H1 (cell line): ENCODE results near the gene PAQR7. TPM values are rescaled to one million over a fixed set of nuclear protein-coding genes. Genes with fewer than 3 reads are reported as not detected.
A peak's percentile ranks its signal among the peaks of the same experiment; 100 is the strongest.

Experiments
- CTCF ChIA-PET: fragments of 300-600 bp; sonication (Branson Sonifier 250); formaldehyde crosslinking; loops from one replicate; lab custom pipeline; 2021; ENCODE audit not compliant: partially characterized antibody; lab: Charles Lee
- POLR2A ChIA-PET: fragments of 300-600 bp; sonication (Branson Sonifier 250); formaldehyde crosslinking; loops from one replicate; lab custom pipeline; 2021; ENCODE audit warnings: inconsistent platforms; ENCODE audit not compliant: partially characterized antibody; lab: Charles Lee
- DNase-seq, 2 experiments: peaks; one replicate each; pipeline versions ENCODE4 v3.0.0 to v3.0.0-alpha.2; 2010 to 2022; ENCODE audit warnings: low spot score in 2 of 2, low read depth in 1 of 2, mixed read lengths in 1 of 2
- FAIRE-seq: peaks from 2 replicates; lab custom pipeline; 2011; peaks lifted over from hg19 to GRCh38; lab: Jason Lieb, UNC
- H2AFZ ChIP-seq: 2 replicates; pipeline ENCODE4 v1.8.1; 2012; ENCODE audit warnings: low read length, inconsistent platforms
- H2AK5ac ChIP-seq: 2 replicates; pipeline ENCODE4 v1.6.1; 2013; ENCODE audit warnings: low read depth, low read length
- H2BK120ac ChIP-seq: replicated peaks from 2 replicates; pipeline ENCODE3; 2013; ENCODE audit warnings: low read depth, low read length, inconsistent platforms
- H2BK12ac ChIP-seq: 2 replicates; pipeline ENCODE4 v1.6.1; 2013; ENCODE audit warnings: low read depth, low read length
- H2BK15ac ChIP-seq: 2 replicates; pipeline ENCODE4 v1.6.1; 2013; ENCODE audit warnings: low read length
- H2BK20ac ChIP-seq: 2 replicates; pipeline ENCODE4 v1.6.1; 2013; ENCODE audit warnings: low read length
- H2BK5ac ChIP-seq: 2 replicates; pipeline ENCODE4 v1.6.1; 2013; ENCODE audit warnings: low read depth, low read length
- H3K14ac ChIP-seq: 2 replicates; pipeline ENCODE4 v1.6.1; 2013; ENCODE audit warnings: inconsistent platforms; ENCODE audit not compliant: insufficient read length
- H3K18ac ChIP-seq: 2 replicates; pipeline ENCODE4 v1.6.1; 2013; ENCODE audit warnings: low read length; ENCODE audit errors: extremely low read depth
- H3K23ac ChIP-seq: 2 replicates; pipeline ENCODE4 v1.6.1; 2013; ENCODE audit warnings: inconsistent platforms; ENCODE audit not compliant: insufficient read length
- H3K23me2 ChIP-seq: 2 replicates; pipeline ENCODE4 v1.6.1; 2013; ENCODE audit warnings: low read depth, low read length
- H3K27ac ChIP-seq: 2 replicates; pipeline ENCODE4 v1.6.1; 2011; ENCODE audit warnings: low read depth, low read length, inconsistent platforms
- H3K27me3 ChIP-seq, 4 experiments: replicated peaks in 1 of 4; 1 replicate in 1 of 4; 2 replicates in 3 of 4; pipeline versions ENCODE4 v1.6.1 to v1.8.1; 2011 to 2013; ENCODE audit warnings: low read length in 3 of 4, mild to moderate bottlenecking in 3 of 4, inconsistent platforms in 2 of 4, mixed read lengths in 2 of 4, moderate library complexity in 1 of 4; ENCODE audit not compliant: control insufficient read depth in 3 of 4, insufficient read depth in 3 of 4; ENCODE audit errors: extremely low read depth in 1 of 4
- H3K36me3 ChIP-seq, 4 experiments: 2 replicates each; pipeline versions ENCODE4 v1.6.1 to v1.8.1; 2011 to 2013; ENCODE audit warnings: mild to moderate bottlenecking in 4 of 4, low read length in 3 of 4, moderate library complexity in 2 of 4, control low read depth in 1 of 4, inconsistent platforms in 1 of 4; ENCODE audit not compliant: insufficient read depth in 4 of 4, control insufficient read depth in 2 of 4
- H3K4ac ChIP-seq: replicated peaks from 2 replicates; pipeline ENCODE3; 2013; ENCODE audit warnings: low read length, low read depth, mixed read lengths, inconsistent platforms; ENCODE audit not compliant: insufficient read length
- H3K4me1 ChIP-seq, 4 experiments: replicated peaks in 1 of 4; 1 replicate in 1 of 4; 2 replicates in 3 of 4; pipeline versions ENCODE4 v1.6.1 to v1.8.1; 2011 to 2013; ENCODE audit warnings: low read length in 3 of 4, inconsistent platforms in 2 of 4, mixed read lengths in 1 of 4; ENCODE audit not compliant: insufficient read depth in 4 of 4, control insufficient read depth in 3 of 4
- H3K4me2 ChIP-seq, 2 experiments: 2 replicates each; pipeline versions ENCODE4 v1.6.1 to v1.8.1; 2011 to 2013; ENCODE audit warnings: low read depth in 2 of 2, low read length in 2 of 2, control low read depth in 1 of 2, inconsistent platforms in 1 of 2, mild to moderate bottlenecking in 1 of 2; ENCODE audit not compliant: insufficient read depth in 1 of 2
- H3K4me3 ChIP-seq, 4 experiments: fragments of 200-600, 300-600 bp in 1 of 4; sonication (generic), shearing (Covaris generic), sonication (Bioruptor Twin) in 1 of 4; 2 replicates each; pipeline versions ENCODE4 v1.5.1 to v1.8.1; 2011 to 2016; ENCODE audit warnings: low read length in 4 of 4, low read depth in 3 of 4, control low read depth in 2 of 4, inconsistent platforms in 2 of 4, mild to moderate bottlenecking in 2 of 4, mixed read lengths in 1 of 4, moderate library complexity in 1 of 4; ENCODE audit not compliant: insufficient read depth in 2 of 4; ENCODE audit errors: extremely low read depth in 1 of 4
- H3K56ac ChIP-seq: replicated peaks from 2 replicates; pipeline ENCODE3; 2013; ENCODE audit warnings: low read depth, mild to moderate bottlenecking, mixed read lengths, low read length, inconsistent platforms; ENCODE audit not compliant: insufficient read length
- H3K79me1 ChIP-seq: 2 replicates; pipeline ENCODE4 v1.6.1; 2013; ENCODE audit warnings: low read depth, low read length, control low read depth
- H3K79me2 ChIP-seq, 2 experiments: 2 replicates each; pipeline versions ENCODE4 v1.6.1 to v1.8.1; 2012 to 2013; ENCODE audit warnings: low read length in 2 of 2, mild to moderate bottlenecking in 2 of 2, inconsistent platforms in 1 of 2; ENCODE audit not compliant: insufficient read depth in 2 of 2, control insufficient read depth in 1 of 2
- H3K9ac ChIP-seq, 4 experiments: replicated peaks in 1 of 4; 1 replicate in 1 of 4; 2 replicates in 3 of 4; pipeline versions ENCODE4 v1.6.1 to v1.8.1; 2011 to 2013; ENCODE audit warnings: low read depth in 3 of 4, low read length in 3 of 4, control low read depth in 2 of 4, mild to moderate bottlenecking in 2 of 4, moderate library complexity in 2 of 4, inconsistent platforms in 1 of 4; ENCODE audit errors: extremely low read depth in 1 of 4
- H3K9me3 ChIP-seq, 2 experiments: 2 replicates each; pipeline versions ENCODE4 v1.6.1 to v1.8.1; 2012 to 2013; ENCODE audit warnings: mild to moderate bottlenecking in 2 of 2, moderate library complexity in 2 of 2, control low read depth in 1 of 2, inconsistent platforms in 1 of 2, low read depth in 1 of 2, low read length in 1 of 2, mixed read lengths in 1 of 2; ENCODE audit not compliant: insufficient read depth in 2 of 2
- H4K20me1 ChIP-seq, 2 experiments: replicated peaks in 1 of 2; 2 replicates each; pipeline versions ENCODE3 to v1.8.1; 2011 to 2013; ENCODE audit warnings: inconsistent platforms in 2 of 2, low read length in 2 of 2, mild to moderate bottlenecking in 1 of 2; ENCODE audit not compliant: insufficient read depth in 2 of 2, control insufficient read depth in 1 of 2
- H4K5ac ChIP-seq: 2 replicates; pipeline ENCODE4 v1.6.1; 2013; ENCODE audit warnings: low read length, low read depth, mixed read lengths, inconsistent platforms; ENCODE audit not compliant: insufficient read length
- H4K8ac ChIP-seq: 2 replicates; pipeline ENCODE4 v1.8.0; 2013; ENCODE audit warnings: mild to moderate bottlenecking, moderate library complexity, low read length, inconsistent platforms; ENCODE audit not compliant: insufficient read depth; ENCODE audit errors: extremely low read depth
- H4K91ac ChIP-seq: replicated peaks from 2 replicates; pipeline ENCODE3; 2013; ENCODE audit warnings: low read length, mixed read lengths, inconsistent platforms; ENCODE audit not compliant: insufficient read length
- ATF3 ChIP-seq: IDR thresholded peaks from 2 replicates; pipeline ENCODE4 v1.6.1; 2011; ENCODE audit warnings: low read depth, mild to moderate bottlenecking, low read length; ENCODE audit not compliant: insufficient read depth
- BRCA1 ChIP-seq: IDR thresholded peaks from 2 replicates; pipeline ENCODE4 v1.6.1; 2012; ENCODE audit warnings: low read depth, low read length, improper control_type of control experiment
- CBX5 ChIP-seq: fragments of 300-800, 300-1000 bp; sonication (generic); IDR thresholded peaks from 2 replicates; pipeline ENCODE4 v1.7.1; 2016; ENCODE audit warnings: antibody characterized with exemption, low read length, low read depth
- EZH2 ChIP-seq: fragments of 200-600 bp; sonication (generic); IDR thresholded peaks from 2 replicates; pipeline ENCODE4 v1.7.1; 2012; ENCODE audit warnings: low read depth, mild to moderate bottlenecking, moderate library complexity, low read length, inconsistent platforms; ENCODE audit not compliant: severe bottlenecking
- GTF2F1 ChIP-seq: IDR thresholded peaks from 2 replicates; pipeline ENCODE4 v1.6.1; 2012; ENCODE audit warnings: low read depth, low read length, improper control_type of control experiment, borderline replicate concordance
- JUND ChIP-seq: IDR thresholded peaks from 2 replicates; pipeline ENCODE4 v1.6.1; 2011; ENCODE audit warnings: mild to moderate bottlenecking, improper control_type of control experiment, low read length
- KDM1A ChIP-seq: fragments of 200-600, 300-600 bp; sonication (generic); IDR thresholded peaks from 2 replicates; pipeline ENCODE4 v1.7.1; 2016; ENCODE audit warnings: mild to moderate bottlenecking, low read length, borderline replicate concordance
- NANOG ChIP-seq: IDR thresholded peaks from 2 replicates; pipeline ENCODE4 v1.6.1; 2011; ENCODE audit warnings: low read length, low read depth, mild to moderate bottlenecking, inconsistent platforms; ENCODE audit not compliant: insufficient read depth, poor library complexity, severe bottlenecking
- PHF8 ChIP-seq: fragments of 200-600 bp; sonication (generic); conservative IDR thresholded peaks from 2 replicates; pipeline ENCODE4 v1.7.1; 2012; ENCODE audit warnings: low read depth, mild to moderate bottlenecking, inconsistent platforms, low read length, moderate library complexity
- RNF2 ChIP-seq: fragments of 200-900, 300-1000 bp; sonication (generic); IDR thresholded peaks from 2 replicates; pipeline ENCODE4 v1.7.1; 2016; ENCODE audit warnings: borderline replicate concordance, low read depth, mild to moderate bottlenecking, antibody characterized with exemption, low read length; ENCODE audit not compliant: poor library complexity, severe bottlenecking; ENCODE audit errors: missing control alignments
- SP4 ChIP-seq: IDR thresholded peaks from 2 replicates; pipeline ENCODE4 v1.6.1; 2012; ENCODE audit warnings: low read length, inconsistent platforms
- TAF1 ChIP-seq: IDR thresholded peaks from 2 replicates; pipeline ENCODE4 v1.6.1; 2011; ENCODE audit warnings: mild to moderate bottlenecking, low read depth, low read length
- TEAD4 ChIP-seq: IDR thresholded peaks from 2 replicates; pipeline ENCODE4 v1.6.1; 2012; ENCODE audit warnings: low read depth, low read length, inconsistent platforms, mixed read lengths
- WGBS, 2 experiments: shearing (Covaris generic) in 1 of 2; methylation state at CpG; one replicate each; pipeline versions ENCODE4 v1.1.6 to v1.1.7; 2013 to 2015; ENCODE audit warnings: low lambda C conversion rate in 2 of 2, mixed read lengths in 2 of 2, inconsistent platforms in 1 of 2, low coverage in 1 of 2, missing lambda C conversion rate in 1 of 2; ENCODE audit not compliant: insufficient replicate concordance in 2 of 2, insufficient coverage in 1 of 2, insufficient read length in 1 of 2; ENCODE audit errors: extremely low coverage in 1 of 2, missing lambda C conversion rate in 1 of 2; 5-methylcytosine and 5-hydroxymethylcytosine counted together
- polyA plus RNA-seq, 7 experiments: library from polyadenylated mRNA; depleted of rRNA in 3 of 7; stranded (reverse) in 5 of 7; unstranded in 2 of 7; fragments of >200 nt in 5 of 7; fragments of 200-250 nt in 2 of 7; gene quantifications; 1 replicate in 5 of 7; 2 replicates in 1 of 7; 4 replicates in 1 of 7; pipeline versions ENCODE4 v1.2.1 to v1.2.3, GENCODE V29; 2011 to 2013; ENCODE audit warnings: missing spikeins in 2 of 7, mixed read lengths in 2 of 7
- total RNA-seq: library from RNA; stranded (reverse); fragmentation: NEBNext Ultra II Directional; extraction: Animal tissue kit (Norgen Biotek cat#: 25700); gene quantifications from 2 replicates; pipeline ENCODE4 v1.2.1, GENCODE V29; 2021

Gene PAQR7
- total and polyA plus RNA-seq, 2 of the 8 experiments (the other 6 are each of a cell fraction or from before 2014, with no cell fraction given), result 7.3 to 7.4 TPM

GRCh38 chr1:25889470-25889869 is 14.0 kb upstream of the PAQR7 start:
- CTCF ChIA-PET, result interaction anchor here (0.6 to 1.6 kb wide), 11 partner anchors 8 to 121 kb away, joined by 3 to 6 read pairs (median 4); partner anchors contain the start of gene PAQR7
- Histone ChIP-seq H3K9ac (no peak overlapping the region), H3K79me1 (no peaks in the 10 kb centered on the region), H3K36me3 (no peaks in the 10 kb centered on the region), H3K4me1 (peaks cover 0 to 18% (median 10%) of the 10 kb centered on the region in 4 experiments; a peak in 6 of 7 replicates), H4K20me1 (no peaks in the 10 kb centered on the region), H2BK20ac (no peak overlapping the region), H3K18ac (no peak overlapping the region), H3K27me3 (no peaks in the 10 kb centered on the region), H3K4ac (no peak overlapping the region), H3K79me2 (no peaks in the 10 kb centered on the region), H4K5ac (no peak overlapping the region), H2BK12ac (0 out of 2 replicates have a peak overlapping the region, but pooled peaks have one; percentile 35), H2AFZ (no peak overlapping the region), H2BK15ac (peak overlapping the region; percentile 72), H2BK5ac (0 out of 2 replicates have a peak overlapping the region, but pooled peaks have one; percentile 16), H3K9me3 (no peaks in the 10 kb centered on the region), H3K56ac (no peak overlapping the region), H4K91ac (no peak overlapping the region), H4K8ac (no peak overlapping the region), H3K27ac (no peak overlapping the region), H3K14ac (no peak overlapping the region), H2BK120ac (no peak overlapping the region), H3K23ac (no peak overlapping the region), H3K23me2 (no peaks in the 10 kb centered on the region), H3K4me2 (no peak overlapping the region), H2AK5ac (peak overlapping the region; percentile 49; the same call in 1 of the 2 replicates), H3K4me3 (no peak overlapping the region; a peak in 1 of 8 replicates)
- FAIRE-seq, result no peak
- POLR2A ChIA-PET, result interaction anchor here (0.6 to 5.3 kb wide), 4 partner anchors 8 to 324 kb away, joined by 3 to 28 read pairs (median 4); partner anchors contain the start of gene PAQR7
- no peak for DNase-seq
- 81% methylated on average over 3 of the region's 3 CpGs; no CpG with 5 or more reads in 1 of the 2 experiments for WGBS, 2 experiments
- TF ChIP-seq RNF2 (no peak), CBX5 (no peak), SP4 (no peak), ATF3 (no peak), GTF2F1 (no peak), PHF8 (no peak), TEAD4 (no peak), JUND (no peak), NANOG (no peak), KDM1A (no peak), EZH2 (no peak), BRCA1 (no peak), TAF1 (no peak)
